WTC11 (cell line): ENCODE results near the gene KIF2C. TPM values are rescaled to one million over a fixed set of nuclear protein-coding genes. Genes with fewer than 3 reads are reported as not detected.

Source experiments
- ATAC-seq: fragments of 200-7000 bp; cut with Tn5 transposase; 2 replicates; pipeline ENCODE4 v1.10.0; 2021; ENCODE audit warnings: mild to moderate bottlenecking, moderate library complexity
- CTCF ChIA-PET: fragments of 300-600 bp; sonication (Branson Sonifier 250); formaldehyde crosslinking; loops from one replicate; lab custom pipeline; 2021; ENCODE audit warnings: antibody characterized with exemption; lab: Charles Lee
- POLR2A ChIA-PET: fragments of 350-600 bp; sonication (Branson Sonifier 250); formaldehyde crosslinking; loops from one replicate; lab custom pipeline; 2021; ENCODE audit warnings: antibody characterized with exemption; lab: Charles Lee
- DNase-seq: peaks from one replicate; pipeline ENCODE4 v3.0.0; 2021; ENCODE audit warnings: low spot score
- H3K27ac Mint-ChIP-seq: 2 replicates; pipeline ENCODE4 v1.8.0; 2021; ENCODE audit warnings: mixed read lengths
- H3K27me3 Mint-ChIP-seq: 2 replicates; pipeline ENCODE4 v1.8.0; 2021; ENCODE audit warnings: low read depth, mild to moderate bottlenecking, moderate library complexity, mixed read lengths
- H3K36me3 Mint-ChIP-seq: 2 replicates; pipeline ENCODE4 v1.8.0; 2021; ENCODE audit warnings: mixed read lengths
- H3K4me1 Mint-ChIP-seq: 2 replicates; pipeline ENCODE4 v1.8.0; 2022; ENCODE audit warnings: mixed read lengths
- H3K4me3 Mint-ChIP-seq: 2 replicates; pipeline ENCODE4 v1.8.0; 2021; ENCODE audit warnings: mild to moderate bottlenecking, moderate library complexity, mixed read lengths
- H3K9me3 Mint-ChIP-seq: 2 replicates; pipeline ENCODE4 v1.8.0; 2021; ENCODE audit warnings: mixed read lengths
- ATF1 ChIP-seq: sonication (generic); formaldehyde crosslinking; IDR thresholded peaks from 2 replicates; pipeline ENCODE4 v1.8.1; 2023; ENCODE audit warnings: mild to moderate bottlenecking, moderate library complexity, missing genetic modification reagents
- CBFB ChIP-seq: sonication (generic); formaldehyde crosslinking; IDR thresholded peaks from 2 replicates; pipeline ENCODE4 v1.8.1; 2022; ENCODE audit warnings: mild to moderate bottlenecking, low read depth, missing genetic modification reagents
- ELF4 ChIP-seq: sonication (generic); formaldehyde crosslinking; IDR thresholded peaks from 2 replicates; pipeline ENCODE4 v1.8.1; 2022; ENCODE audit warnings: low read depth, mild to moderate bottlenecking, moderate library complexity, missing genetic modification reagents
- FOXP1 ChIP-seq: sonication (generic); formaldehyde crosslinking; IDR thresholded peaks from 2 replicates; pipeline ENCODE4 v1.8.0; 2022; ENCODE audit warnings: missing genetic modification reagents, mild to moderate bottlenecking, moderate library complexity, borderline replicate concordance
- GRHL2 ChIP-seq: fragments of 250-450 bp; sonication (Bioruptor Pico); IDR thresholded peaks from 2 replicates; pipeline ENCODE4 v1.8.0; 2022; ENCODE audit warnings: mild to moderate bottlenecking, moderate library complexity; ENCODE audit not compliant: insufficient replicate concordance, severe bottlenecking
- MXD4 ChIP-seq: fragments of 250-450 bp; sonication (Bioruptor Pico); IDR thresholded peaks from 2 replicates; pipeline ENCODE4 v1.8.0; 2021; ENCODE audit warnings: mild to moderate bottlenecking, moderate library complexity, borderline replicate concordance
- SP1 ChIP-seq: sonication (generic); formaldehyde crosslinking; conservative IDR thresholded peaks from 2 replicates; pipeline ENCODE4 v1.8.1; 2022; ENCODE audit warnings: missing genetic modification reagents
- TEAD4 ChIP-seq: sonication (generic); formaldehyde crosslinking; IDR thresholded peaks from 2 replicates; pipeline ENCODE4 v1.8.0; 2022; ENCODE audit warnings: mild to moderate bottlenecking, missing genetic modification reagents
- ZNF121 ChIP-seq: sonication (generic); formaldehyde crosslinking; IDR thresholded peaks from 2 replicates; pipeline ENCODE4 v1.8.0; 2023; ENCODE audit warnings: missing genetic modification reagents
- ZNF671 ChIP-seq: fragments of 250-450 bp; sonication (Bioruptor Pico); IDR thresholded peaks from 2 replicates; pipeline ENCODE4 v1.8.0; 2021; ENCODE audit warnings: mild to moderate bottlenecking
- total RNA-seq: library from RNA; stranded (reverse); gene quantifications from 3 replicates; pipeline ENCODE4 v1.2.3, GENCODE V29; 2021
- TF ChIP-seq, protein P1 (sequence below): sonication (generic); formaldehyde crosslinking; IDR thresholded peaks from 2 replicates; pipeline ENCODE4 v1.8.1; 2022; ENCODE audit warnings: mild to moderate bottlenecking, moderate library complexity, missing genetic modification reagents
- TF ChIP-seq, protein P2 (sequence below): fragments of 250-450 bp; sonication (Bioruptor Pico); IDR thresholded peaks from 2 replicates; pipeline ENCODE4 v1.9.0; 2021; ENCODE audit warnings: moderate library complexity, mild to moderate bottlenecking, inconsistent platforms, borderline replicate concordance
- TF ChIP-seq, protein P3 (sequence below): sonication (generic); formaldehyde crosslinking; IDR thresholded peaks from 2 replicates; pipeline ENCODE4 v1.8.1; 2022; ENCODE audit warnings: mild to moderate bottlenecking, missing genetic modification reagents, moderate library complexity, borderline replicate concordance
- TF ChIP-seq, protein P4 (sequence below): sonication (generic); formaldehyde crosslinking; IDR thresholded peaks from 2 replicates; pipeline ENCODE4 v1.8.1; 2023; ENCODE audit warnings: mild to moderate bottlenecking, missing genetic modification reagents
- TF ChIP-seq, protein P5 (sequence below): fragments of 250-450 bp; sonication (Bioruptor Pico); IDR thresholded peaks from 2 replicates; pipeline ENCODE4 v1.8.0; 2021; ENCODE audit warnings: mild to moderate bottlenecking
- TF ChIP-seq, protein P6 (sequence below): sonication (generic); formaldehyde crosslinking; IDR thresholded peaks from 2 replicates; pipeline ENCODE4 v1.8.1; 2023; ENCODE audit warnings: mild to moderate bottlenecking, missing genetic modification reagents, moderate library complexity
- TF ChIP-seq, protein P7 (sequence below): sonication (generic); formaldehyde crosslinking; IDR thresholded peaks from 2 replicates; pipeline ENCODE4 v1.8.0; 2022; ENCODE audit warnings: mild to moderate bottlenecking, missing genetic modification reagents
- TF ChIP-seq, protein P8 (sequence below): sonication (generic); formaldehyde crosslinking; IDR thresholded peaks from 2 replicates; pipeline ENCODE4 v1.8.1; 2022; ENCODE audit warnings: low read depth, missing genetic modification reagents, borderline replicate concordance

KIF2C gene
- total RNA-seq, 1 experiment from 2014 or later, result 93.8 TPM

DNA sequence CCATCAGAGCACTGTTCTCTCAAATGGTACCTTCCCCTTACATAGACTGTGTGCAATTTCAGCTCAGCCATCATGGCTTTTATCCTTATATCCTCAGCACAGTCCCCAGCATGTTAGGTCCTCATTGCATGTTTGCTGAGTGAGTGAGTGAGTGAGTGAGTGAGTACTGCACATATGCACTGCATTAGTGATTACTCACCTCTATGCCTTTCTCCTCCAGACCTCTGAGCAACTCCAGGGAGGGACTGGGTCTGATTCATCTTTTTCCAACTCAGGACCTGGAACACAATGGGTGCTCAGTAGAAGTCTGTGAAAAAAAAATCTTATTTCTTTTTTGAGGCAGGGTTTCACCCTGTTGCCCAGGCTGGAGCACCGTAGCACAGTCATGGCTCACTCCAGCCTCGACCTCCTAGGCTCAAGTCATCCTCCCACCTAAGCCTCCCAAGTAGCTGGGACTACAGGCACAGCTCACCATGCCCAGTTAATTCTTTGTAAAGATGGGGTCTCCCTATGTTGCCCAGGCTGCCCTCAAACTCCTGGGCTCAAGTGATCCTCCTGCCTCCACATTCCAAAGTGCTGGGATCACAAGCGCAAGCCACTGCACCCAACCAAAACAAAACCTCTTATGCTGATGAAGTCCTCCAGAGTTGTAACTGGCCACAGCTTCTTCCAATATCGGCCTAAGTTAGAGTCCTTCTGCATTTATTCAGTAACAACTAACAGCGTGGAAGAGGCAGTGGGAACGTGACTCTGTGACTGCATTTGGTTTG, 32.3 kb upstream of the KIF2C start (continued):
- TF ChIP-seq, protein P1, sequence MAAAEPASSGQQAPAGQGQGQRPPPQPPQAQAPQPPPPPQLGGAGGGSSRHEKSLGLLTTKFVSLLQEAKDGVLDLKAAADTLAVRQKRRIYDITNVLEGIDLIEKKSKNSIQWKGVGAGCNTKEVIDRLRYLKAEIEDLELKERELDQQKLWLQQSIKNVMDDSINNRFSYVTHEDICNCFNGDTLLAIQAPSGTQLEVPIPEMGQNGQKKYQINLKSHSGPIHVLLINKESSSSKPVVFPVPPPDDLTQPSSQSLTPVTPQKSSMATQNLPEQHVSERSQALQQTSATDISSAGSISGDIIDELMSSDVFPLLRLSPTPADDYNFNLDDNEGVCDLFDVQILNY (CRISPR knock-in tag), result no peak

DNA sequence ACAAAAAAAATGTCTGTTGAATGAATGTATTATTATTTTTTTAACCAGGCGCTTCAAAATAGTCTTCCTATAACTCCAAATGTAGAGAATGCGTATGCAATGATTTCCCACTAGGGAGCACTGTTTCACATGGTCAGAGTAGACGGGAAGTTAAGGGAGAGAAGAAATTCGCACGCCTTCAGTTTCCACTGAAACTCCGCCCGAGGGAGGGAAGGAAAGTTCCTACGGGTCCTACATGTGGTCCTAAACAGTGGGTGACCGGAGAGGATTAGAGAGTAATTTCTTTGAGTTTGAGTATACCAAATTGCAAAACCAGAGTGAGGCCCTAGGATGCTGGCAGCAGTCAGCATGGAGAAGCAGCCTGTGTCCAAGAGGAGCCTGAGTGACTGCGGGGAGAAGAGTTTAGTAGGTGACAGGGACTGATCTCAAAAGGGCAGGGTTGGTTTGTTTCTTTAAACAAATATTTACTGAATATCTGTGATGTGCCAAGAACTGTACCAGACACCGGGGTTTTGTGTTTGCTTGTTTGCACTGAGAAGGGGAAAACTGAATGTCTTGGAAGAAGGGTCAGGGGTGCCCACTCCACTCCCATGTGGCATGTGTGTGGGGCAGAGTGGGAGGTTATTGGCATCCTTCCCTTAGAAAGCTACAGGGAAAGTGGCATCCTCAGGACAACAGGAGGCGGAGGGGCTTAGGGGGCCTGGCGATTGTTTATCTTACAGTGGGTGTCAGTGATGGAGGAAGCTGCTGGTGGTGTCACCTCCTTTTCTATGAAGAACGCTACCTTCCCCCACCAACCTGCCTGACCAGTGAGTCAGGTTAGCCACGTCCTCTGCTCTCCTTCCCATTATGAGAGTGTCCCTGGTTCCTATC, 31.4 kb upstream of the KIF2C start:
- Mint-ChIP-seq H3K27me3 (peaks cover 11% of the 10 kb centered on the region), H3K9me3 (peaks cover 14% of the 10 kb centered on the region), H3K4me3 (no peak overlapping the region), H3K36me3 (no peaks in the 10 kb centered on the region), H3K27ac (peak overlapping the region; percentile 52; the same call in 1 of the 2 replicates), H3K4me1 (peaks cover 18% of the 10 kb centered on the region)
- ChIA-PET POLR2A (interaction anchor here (1.3 kb wide), 1 partner anchor 13 kb away, joined by 5 read pairs; no protein-coding TSS in a partner anchor), CTCF (interaction anchor here (0.9 to 1.7 kb wide), 5 partner anchors 10 to 55 kb away, joined by 3 to 6 read pairs (median 4); no protein-coding TSS in a partner anchor)
- ATAC-seq, result peak; percentile 73
- TF ChIP-seq, protein P2, sequence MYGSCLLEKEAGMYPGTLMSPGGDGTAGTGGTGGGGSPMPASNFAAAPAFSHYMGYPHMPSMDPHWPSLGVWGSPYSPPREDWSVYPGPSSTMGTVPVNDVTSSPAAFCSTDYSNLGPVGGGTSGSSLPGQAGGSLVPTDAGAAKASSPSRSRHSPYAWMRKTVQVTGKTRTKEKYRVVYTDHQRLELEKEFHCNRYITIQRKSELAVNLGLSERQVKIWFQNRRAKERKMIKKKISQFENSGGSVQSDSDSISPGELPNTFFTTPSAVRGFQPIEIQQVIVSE (CRISPR knock-in tag), result no peak
- TF ChIP-seq, protein P3, sequence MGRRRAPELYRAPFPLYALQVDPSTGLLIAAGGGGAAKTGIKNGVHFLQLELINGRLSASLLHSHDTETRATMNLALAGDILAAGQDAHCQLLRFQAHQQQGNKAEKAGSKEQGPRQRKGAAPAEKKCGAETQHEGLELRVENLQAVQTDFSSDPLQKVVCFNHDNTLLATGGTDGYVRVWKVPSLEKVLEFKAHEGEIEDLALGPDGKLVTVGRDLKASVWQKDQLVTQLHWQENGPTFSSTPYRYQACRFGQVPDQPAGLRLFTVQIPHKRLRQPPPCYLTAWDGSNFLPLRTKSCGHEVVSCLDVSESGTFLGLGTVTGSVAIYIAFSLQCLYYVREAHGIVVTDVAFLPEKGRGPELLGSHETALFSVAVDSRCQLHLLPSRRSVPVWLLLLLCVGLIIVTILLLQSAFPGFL, result no peak
- TF ChIP-seq, protein P4, sequence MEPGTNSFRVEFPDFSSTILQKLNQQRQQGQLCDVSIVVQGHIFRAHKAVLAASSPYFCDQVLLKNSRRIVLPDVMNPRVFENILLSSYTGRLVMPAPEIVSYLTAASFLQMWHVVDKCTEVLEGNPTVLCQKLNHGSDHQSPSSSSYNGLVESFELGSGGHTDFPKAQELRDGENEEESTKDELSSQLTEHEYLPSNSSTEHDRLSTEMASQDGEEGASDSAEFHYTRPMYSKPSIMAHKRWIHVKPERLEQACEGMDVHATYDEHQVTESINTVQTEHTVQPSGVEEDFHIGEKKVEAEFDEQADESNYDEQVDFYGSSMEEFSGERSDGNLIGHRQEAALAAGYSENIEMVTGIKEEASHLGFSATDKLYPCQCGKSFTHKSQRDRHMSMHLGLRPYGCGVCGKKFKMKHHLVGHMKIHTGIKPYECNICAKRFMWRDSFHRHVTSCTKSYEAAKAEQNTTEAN (CRISPR knock-in tag), result no peak
- TF ChIP-seq MXD4 (CRISPR knock-in tag) (no peak), ZNF671 (CRISPR knock-in tag) (no peak), CBFB (CRISPR knock-in tag) (no peak), ATF1 (CRISPR knock-in tag) (no peak), GRHL2 (CRISPR knock-in tag) (no peak), TEAD4 (no peak), SP1 (CRISPR knock-in tag) (no peak), ZNF121 (no peak)
- TF ChIP-seq, protein P5, sequence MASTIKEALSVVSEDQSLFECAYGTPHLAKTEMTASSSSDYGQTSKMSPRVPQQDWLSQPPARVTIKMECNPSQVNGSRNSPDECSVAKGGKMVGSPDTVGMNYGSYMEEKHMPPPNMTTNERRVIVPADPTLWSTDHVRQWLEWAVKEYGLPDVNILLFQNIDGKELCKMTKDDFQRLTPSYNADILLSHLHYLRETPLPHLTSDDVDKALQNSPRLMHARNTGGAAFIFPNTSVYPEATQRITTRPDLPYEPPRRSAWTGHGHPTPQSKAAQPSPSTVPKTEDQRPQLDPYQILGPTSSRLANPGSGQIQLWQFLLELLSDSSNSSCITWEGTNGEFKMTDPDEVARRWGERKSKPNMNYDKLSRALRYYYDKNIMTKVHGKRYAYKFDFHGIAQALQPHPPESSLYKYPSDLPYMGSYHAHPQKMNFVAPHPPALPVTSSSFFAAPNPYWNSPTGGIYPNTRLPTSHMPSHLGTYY (CRISPR knock-in tag), result no peak
- TF ChIP-seq, protein P6, sequence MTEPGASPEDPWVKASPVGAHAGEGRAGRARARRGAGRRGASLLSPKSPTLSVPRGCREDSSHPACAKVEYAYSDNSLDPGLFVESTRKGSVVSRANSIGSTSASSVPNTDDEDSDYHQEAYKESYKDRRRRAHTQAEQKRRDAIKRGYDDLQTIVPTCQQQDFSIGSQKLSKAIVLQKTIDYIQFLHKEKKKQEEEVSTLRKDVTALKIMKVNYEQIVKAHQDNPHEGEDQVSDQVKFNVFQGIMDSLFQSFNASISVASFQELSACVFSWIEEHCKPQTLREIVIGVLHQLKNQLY (CRISPR knock-in tag), result no peak
- DNase-seq, result peak; percentile 40

DNA sequence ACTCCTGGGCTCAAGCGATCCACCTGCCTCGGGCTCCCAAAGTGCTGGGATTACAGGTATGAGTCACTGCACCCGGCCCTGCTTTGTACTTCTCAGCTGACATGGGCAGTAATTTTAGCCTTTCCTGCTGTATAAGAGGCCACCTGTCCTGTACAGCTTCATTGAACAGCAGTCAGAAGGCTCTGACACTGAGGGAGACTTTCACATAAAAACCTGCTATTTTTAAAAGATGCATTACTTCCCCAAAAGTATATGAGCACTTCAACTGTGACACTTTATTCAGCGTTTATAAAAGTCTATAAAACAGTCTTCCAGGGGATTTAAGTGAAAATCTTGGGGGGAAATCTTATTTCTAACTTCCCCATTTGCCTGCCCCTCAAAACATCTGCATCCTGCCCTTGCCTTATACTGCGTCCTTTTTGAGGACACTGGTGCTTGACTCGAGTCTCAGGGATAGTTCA, 26.3 kb upstream of the KIF2C start:
- ChIA-PET POLR2A (interaction anchor here (2.1 kb wide), 1 partner anchor 8 kb away, joined by 8 read pairs; no protein-coding TSS in a partner anchor), CTCF (interaction anchor here (0.6 kb wide), 2 partner anchors 111 to 1157 kb away, joined by 3 read pairs; no protein-coding TSS in a partner anchor)
- ATAC-seq (no peak), DNase-seq (no peak)
- Mint-ChIP-seq H3K27ac (no peak overlapping the region), H3K4me3 (no peak overlapping the region), H3K27me3 (peaks cover 11% of the 10 kb centered on the region), H3K9me3 (peaks cover 10% of the 10 kb centered on the region), H3K4me1 (peaks cover 12% of the 10 kb centered on the region), H3K36me3 (no peaks in the 10 kb centered on the region)
- TF ChIP-seq FOXP1 (CRISPR knock-in tag), result no peak
- TF ChIP-seq, protein P7, sequence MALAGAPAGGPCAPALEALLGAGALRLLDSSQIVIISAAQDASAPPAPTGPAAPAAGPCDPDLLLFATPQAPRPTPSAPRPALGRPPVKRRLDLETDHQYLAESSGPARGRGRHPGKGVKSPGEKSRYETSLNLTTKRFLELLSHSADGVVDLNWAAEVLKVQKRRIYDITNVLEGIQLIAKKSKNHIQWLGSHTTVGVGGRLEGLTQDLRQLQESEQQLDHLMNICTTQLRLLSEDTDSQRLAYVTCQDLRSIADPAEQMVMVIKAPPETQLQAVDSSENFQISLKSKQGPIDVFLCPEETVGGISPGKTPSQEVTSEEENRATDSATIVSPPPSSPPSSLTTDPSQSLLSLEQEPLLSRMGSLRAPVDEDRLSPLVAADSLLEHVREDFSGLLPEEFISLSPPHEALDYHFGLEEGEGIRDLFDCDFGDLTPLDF, result no peak
- TF ChIP-seq, protein P8, sequence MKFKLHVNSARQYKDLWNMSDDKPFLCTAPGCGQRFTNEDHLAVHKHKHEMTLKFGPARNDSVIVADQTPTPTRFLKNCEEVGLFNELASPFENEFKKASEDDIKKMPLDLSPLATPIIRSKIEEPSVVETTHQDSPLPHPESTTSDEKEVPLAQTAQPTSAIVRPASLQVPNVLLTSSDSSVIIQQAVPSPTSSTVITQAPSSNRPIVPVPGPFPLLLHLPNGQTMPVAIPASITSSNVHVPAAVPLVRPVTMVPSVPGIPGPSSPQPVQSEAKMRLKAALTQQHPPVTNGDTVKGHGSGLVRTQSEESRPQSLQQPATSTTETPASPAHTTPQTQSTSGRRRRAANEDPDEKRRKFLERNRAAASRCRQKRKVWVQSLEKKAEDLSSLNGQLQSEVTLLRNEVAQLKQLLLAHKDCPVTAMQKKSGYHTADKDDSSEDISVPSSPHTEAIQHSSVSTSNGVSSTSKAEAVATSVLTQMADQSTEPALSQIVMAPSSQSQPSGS (CRISPR knock-in tag), result no peak
- no peak for TF ChIP-seq ELF4 (CRISPR knock-in tag)
